ENCODE results near the gene STT3A.
"Not testable (repeated sequence)": the region's sequence is repeated elsewhere in the genome, so short reads cannot be mapped to it uniquely, and the experiment has no call there.

STT3A gene

DNA sequence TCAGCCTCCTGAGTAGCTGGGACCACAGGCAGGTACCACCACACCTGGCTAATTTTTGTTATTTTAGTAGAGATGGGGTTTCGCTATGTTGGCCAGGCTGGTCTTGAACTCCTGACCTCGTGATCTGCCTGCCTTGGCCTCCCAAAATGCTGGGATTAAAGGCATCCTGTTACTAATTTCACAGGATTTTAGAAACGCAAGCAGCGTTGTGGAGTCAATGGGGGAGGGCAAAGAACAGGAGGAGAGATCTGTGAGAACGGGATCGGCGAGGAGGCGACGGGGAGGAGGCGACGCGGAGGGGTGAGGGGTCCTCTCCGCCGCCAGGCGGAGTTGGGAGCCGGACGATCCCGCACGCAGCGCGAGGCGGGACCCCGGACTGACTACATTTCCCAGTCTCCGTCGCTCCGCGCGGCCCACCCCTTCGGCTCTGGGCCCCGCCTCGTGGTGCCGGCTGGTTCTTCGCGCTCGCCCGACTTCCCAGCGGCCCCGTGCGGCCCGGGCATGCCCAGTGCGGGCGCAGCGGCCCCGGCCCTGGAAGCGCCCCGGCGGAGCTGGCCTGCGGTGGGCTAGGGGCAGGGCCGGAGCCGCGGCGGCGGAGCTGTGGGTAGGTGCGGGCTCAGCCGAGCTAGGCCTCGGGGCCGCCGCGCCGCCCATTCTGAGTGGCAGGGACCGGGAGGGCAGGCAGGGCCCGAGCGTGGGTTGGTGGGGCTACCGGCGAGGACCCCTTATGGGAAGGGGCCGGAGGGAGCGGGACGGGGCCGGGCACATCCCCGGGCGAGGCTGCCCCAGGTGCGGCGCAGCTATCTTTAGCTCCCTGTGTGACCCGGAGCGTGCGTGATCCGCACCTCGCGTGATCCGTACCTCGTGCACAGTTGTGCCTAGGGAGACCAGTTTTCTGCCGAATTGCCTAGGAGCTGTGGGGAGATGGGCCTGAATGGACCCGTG lies 23.4 kb upstream of the STT3A start, which contains the start of gene EI24:
Gene EI24, plus strand, starts transcription at position 508 of the 945 bp plus-strand sequence. CDS start 3,051 bp downstream, outside the sequence.
- WGBS: 2% methylated on average over 83 of the region's 83 CpGs
- Histone ChIP-seq H3K27ac (ENCODE audit: low read depth, low read length) (0 out of 2 replicates have a peak within 1 kb of the TSS, but pooled peaks have one; percentile 22), H3K9ac (ENCODE audit: low read depth, low read length) (peak within 1 kb of the TSS; percentile 92)

DNA sequence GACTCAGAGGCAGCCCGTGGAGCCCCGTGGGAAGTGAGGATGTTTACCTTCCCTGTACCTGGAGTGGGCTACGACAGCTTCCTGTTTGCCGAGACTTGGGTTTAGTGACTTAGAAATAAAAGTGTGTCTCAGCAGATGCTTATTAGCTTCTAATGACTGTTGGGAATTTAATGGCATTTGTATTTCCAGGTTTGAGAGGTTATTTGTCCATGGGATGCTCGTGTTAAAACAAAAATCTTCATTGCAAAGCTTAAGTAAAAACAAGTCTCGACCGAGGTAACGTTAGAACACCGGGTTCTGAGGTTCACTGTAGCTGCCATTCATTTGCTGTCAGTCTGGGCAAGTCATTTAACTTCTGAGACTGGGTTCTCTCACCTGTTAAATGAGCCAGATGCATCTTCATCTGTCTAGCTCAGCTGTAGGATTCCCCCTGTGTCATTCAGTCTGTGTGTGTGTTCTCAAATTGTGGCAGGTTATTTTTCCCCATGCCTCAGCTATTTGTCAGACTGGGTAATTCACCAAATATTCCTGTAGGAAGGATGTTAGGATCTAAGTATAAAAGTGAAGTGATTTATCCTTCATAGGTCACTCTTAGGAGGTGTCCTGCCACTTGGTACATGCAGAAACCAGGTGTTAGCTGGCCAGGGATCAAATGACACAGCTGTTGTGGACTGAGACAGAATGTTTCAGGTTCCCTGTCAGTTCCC lies 22.6 kb upstream of the STT3A start:
- Histone ChIP-seq H3K9me3 (ENCODE audit: insufficient read depth, low read depth, low read length) (0 out of 2 replicates have a peak, but pooled peaks cover 8% of the 10 kb centered on the region), H3K36me3 (ENCODE audit: insufficient read depth, low read length) (peaks cover 28% of the 10 kb centered on the region), H3K4me3 (ENCODE audit: low read length) (peak overlapping the region; percentile 97), H3K4me1 (ENCODE audit: insufficient read depth, low read length) (peaks cover 4% of the 10 kb centered on the region; the same call in 1 of the 2 replicates), H3K9ac (ENCODE audit: low read depth, low read length) (peak overlapping the region; percentile 92), H3K27me3 (ENCODE audit: insufficient read depth, low read length) (no peaks in the 10 kb centered on the region), H3K27ac (ENCODE audit: low read depth, low read length) (no peak overlapping the region)
- whole genome bisulfite sequencing: 11% methylated on average over 9 of the region's 9 CpGs

More for the DNA sequence above, 23.4 kb upstream of the STT3A start, which contains the start of gene EI24:
- Histone ChIP-seq H3K9me3 (ENCODE audit: insufficient read depth, low read depth, low read length) (0 out of 2 replicates have a peak, but pooled peaks cover 8% of the 10 kb centered on the region), H3K4me1 (ENCODE audit: insufficient read depth, low read length) (peaks cover 4% of the 10 kb centered on the region; the same call in 1 of the 2 replicates), H3K4me3 (ENCODE audit: low read length) (peak within 1 kb of the TSS; percentile 97), H3K36me3 (ENCODE audit: insufficient read depth, low read length) (peaks cover 20% of the 10 kb centered on the region), H3K27me3 (ENCODE audit: insufficient read depth, low read length) (no peaks in the 10 kb centered on the region)

- peaks cover 4% of the 10 kb centered on the region; the same call in 1 of the 2 replicates for H3K4me1 ChIP-seq (ENCODE audit: insufficient read depth, low read length)
- peaks cover 37% of the 10 kb centered on the region for H3K36me3 ChIP-seq (ENCODE audit: insufficient read depth, low read length)
- H3K9ac ChIP-seq (ENCODE audit: low read depth, low read length): no peak overlapping the region
- H3K27me3 ChIP-seq (ENCODE audit: insufficient read depth, low read length): no peaks in the 10 kb centered on the region
- H3K27ac ChIP-seq (ENCODE audit: low read depth, low read length): no peak overlapping the region
- peak overlapping the region; percentile 13; the same call in 1 of the 2 replicates for H3K4me3 ChIP-seq (ENCODE audit: low read length)
- WGBS: 95% methylated on average over 2 of the region's 2 CpGs
- H3K9me3 ChIP-seq (ENCODE audit: insufficient read depth, low read depth, low read length): 0 out of 2 replicates have a peak, but pooled peaks cover 8% of the 10 kb centered on the region
These were observed 21.7 kb upstream of the STT3A start for GRCh38 chr11:125570952-125571351.

DNA sequence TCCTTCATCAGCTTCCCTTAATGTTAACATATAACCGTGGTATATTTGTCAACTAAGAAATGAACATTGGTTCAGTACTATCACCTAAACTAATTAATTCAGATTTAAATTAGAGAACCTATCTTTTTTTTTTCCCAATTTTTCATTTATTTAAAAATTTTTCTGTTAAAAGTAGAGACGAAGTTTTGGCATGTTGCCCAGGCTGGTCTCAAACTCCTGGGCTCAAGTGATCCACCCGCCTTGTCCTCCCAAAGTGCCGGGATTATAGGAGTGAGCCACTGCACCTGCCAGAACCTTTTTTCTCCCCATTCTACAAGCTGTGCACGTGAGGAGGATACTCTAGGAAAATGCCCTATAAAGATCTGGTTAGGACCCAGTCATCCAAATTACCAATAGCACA lies 19.7 kb upstream of the STT3A start:
- WGBS: 96% methylated on average over 4 of the region's 5 CpGs

DNA sequence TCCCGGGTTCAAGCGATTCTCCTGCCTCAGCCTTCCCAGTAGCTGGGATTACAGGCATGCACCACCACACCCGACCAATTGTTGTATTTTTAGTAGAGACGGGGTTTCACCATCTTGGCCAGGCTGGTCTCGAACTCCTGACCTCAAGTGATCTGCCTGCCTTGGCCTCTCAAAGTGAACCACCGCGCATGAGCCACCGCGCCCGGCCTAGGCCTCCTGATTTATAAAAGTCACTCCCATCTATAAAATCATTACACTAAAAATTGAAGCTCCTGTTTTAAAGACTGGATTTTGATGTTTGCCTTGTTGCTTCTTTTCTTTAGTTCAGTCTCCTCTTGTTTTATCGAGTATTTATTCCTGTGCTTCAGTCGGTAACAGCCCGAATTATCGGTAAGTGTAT lies 15.5 kb upstream of the STT3A start:
- WGBS: 97% methylated on average over 14 of the region's 14 CpGs
- peaks cover 95% of the 10 kb centered on the region for H3K36me3 ChIP-seq (ENCODE audit: insufficient read depth, low read length)
- not testable (repeated sequence) for H3K27ac ChIP-seq (ENCODE audit: low read depth, low read length)

More for the DNA sequence above, 19.7 kb upstream of the STT3A start:
- H3K36me3 ChIP-seq (ENCODE audit: insufficient read depth, low read length): peaks cover 55% of the 10 kb centered on the region
- H3K9me3 ChIP-seq (ENCODE audit: insufficient read depth, low read depth, low read length): no peaks in the 10 kb centered on the region
- no peaks in the 10 kb centered on the region for H3K27me3 ChIP-seq (ENCODE audit: insufficient read depth, low read length)
- H3K4me1 ChIP-seq (ENCODE audit: insufficient read depth, low read length): peaks cover 4% of the 10 kb centered on the region; the same call in 1 of the 2 replicates
- H3K4me3 ChIP-seq (ENCODE audit: low read length): no peak overlapping the region
- H3K27ac ChIP-seq (ENCODE audit: low read depth, low read length): no peak overlapping the region
- H3K9ac ChIP-seq (ENCODE audit: low read depth, low read length): no peak overlapping the region

DNA sequence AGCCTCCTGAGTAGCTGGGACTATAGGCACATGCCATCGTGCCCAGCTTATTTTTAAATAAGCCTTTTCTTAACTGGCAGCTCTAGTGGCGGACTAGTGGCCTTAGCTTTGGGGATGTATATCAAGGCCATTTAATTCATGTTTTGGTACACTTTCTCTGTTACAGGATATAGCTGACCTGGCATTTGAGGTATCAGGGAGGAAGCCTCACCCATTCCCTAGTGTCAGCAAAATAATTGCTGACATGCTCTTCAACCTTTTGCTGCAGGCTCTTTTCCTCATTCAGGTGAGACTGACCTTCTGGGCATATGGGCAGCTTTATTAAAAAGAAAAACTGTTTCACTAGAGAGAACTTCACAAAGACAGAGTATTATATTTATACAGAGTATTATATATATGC lies 13.9 kb upstream of the STT3A start:
- Histone ChIP-seq H3K9ac (ENCODE audit: low read depth, low read length) (no peak overlapping the region), H3K4me1 (ENCODE audit: insufficient read depth, low read length) (no peaks in the 10 kb centered on the region), H3K36me3 (ENCODE audit: insufficient read depth, low read length) (peaks cover 96% of the 10 kb centered on the region), H3K4me3 (ENCODE audit: low read length) (no peak overlapping the region), H3K9me3 (ENCODE audit: insufficient read depth, low read depth, low read length) (no peaks in the 10 kb centered on the region), H3K27me3 (ENCODE audit: insufficient read depth, low read length) (no peaks in the 10 kb centered on the region), H3K27ac (ENCODE audit: low read depth, low read length) (no peak overlapping the region)
- WGBS: 100% methylated on average over 2 of the region's 2 CpGs

More for the DNA sequence above, 15.5 kb upstream of the STT3A start:
- not testable (repeated sequence) for H3K9ac ChIP-seq (ENCODE audit: low read depth, low read length); H3K4me1 ChIP-seq (ENCODE audit: insufficient read depth, low read length); H3K9me3 ChIP-seq (ENCODE audit: insufficient read depth, low read depth, low read length); H3K4me3 ChIP-seq (ENCODE audit: low read length); H3K27me3 ChIP-seq (ENCODE audit: insufficient read depth, low read length)

DNA sequence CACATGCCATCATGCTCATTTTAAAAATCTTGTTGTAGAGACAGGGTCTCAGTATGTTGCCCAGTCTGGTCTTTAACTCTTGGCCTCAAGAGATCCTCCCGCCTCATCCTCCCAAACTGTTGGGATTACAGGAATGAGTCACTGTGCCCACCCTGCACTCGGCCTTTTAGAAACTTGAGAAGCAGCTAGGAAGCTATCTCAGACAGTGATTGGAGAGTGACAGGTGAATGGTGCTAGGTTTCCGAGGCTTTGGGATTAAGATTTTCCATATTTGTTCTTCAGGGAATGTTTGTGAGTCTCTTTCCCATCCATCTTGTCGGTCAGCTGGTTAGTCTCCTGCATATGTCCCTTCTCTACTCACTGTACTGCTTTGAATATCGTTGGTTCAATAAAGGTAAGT lies 12.8 kb upstream of the STT3A start:
- 97% methylated on average over 5 of the region's 5 CpGs for WGBS
- H3K36me3 ChIP-seq (ENCODE audit: insufficient read depth, low read length): peaks cover 94% of the 10 kb centered on the region
- no peaks in the 10 kb centered on the region for H3K27me3 ChIP-seq (ENCODE audit: insufficient read depth, low read length)
- H3K4me1 ChIP-seq (ENCODE audit: insufficient read depth, low read length): no peaks in the 10 kb centered on the region
- H3K4me3 ChIP-seq (ENCODE audit: low read length): no peak overlapping the region
- no peaks in the 10 kb centered on the region for H3K9me3 ChIP-seq (ENCODE audit: insufficient read depth, low read depth, low read length)
- H3K27ac ChIP-seq (ENCODE audit: low read depth, low read length): no peak overlapping the region
- H3K9ac ChIP-seq (ENCODE audit: low read depth, low read length): no peak overlapping the region

GRCh38 chr11:125583496-125583895 lies 9.2 kb upstream of the STT3A start:
- no peaks in the 10 kb centered on the region for H3K27me3 ChIP-seq (ENCODE audit: insufficient read depth, low read length)
- no peaks in the 10 kb centered on the region for H3K4me1 ChIP-seq (ENCODE audit: insufficient read depth, low read length)
- no peak overlapping the region for H3K27ac ChIP-seq (ENCODE audit: low read depth, low read length)
- WGBS: 95% methylated on average over 11 of the region's 11 CpGs
- H3K36me3 ChIP-seq (ENCODE audit: insufficient read depth, low read length): peaks cover 58% of the 10 kb centered on the region
- H3K9me3 ChIP-seq (ENCODE audit: insufficient read depth, low read depth, low read length): no peaks in the 10 kb centered on the region
- no peak overlapping the region for H3K4me3 ChIP-seq (ENCODE audit: low read length)
- H3K9ac ChIP-seq (ENCODE audit: low read depth, low read length): no peak overlapping the region

- Histone ChIP-seq H3K27ac (ENCODE audit: low read depth, low read length) (no peak overlapping the region), H3K9me3 (ENCODE audit: insufficient read depth, low read depth, low read length) (no peaks in the 10 kb centered on the region), H3K36me3 (ENCODE audit: insufficient read depth, low read length) (peaks cover 38% of the 10 kb centered on the region), H3K9ac (ENCODE audit: low read depth, low read length) (no peak overlapping the region), H3K4me3 (ENCODE audit: low read length) (no peak overlapping the region), H3K4me1 (ENCODE audit: insufficient read depth, low read length) (no peaks in the 10 kb centered on the region), H3K27me3 (ENCODE audit: insufficient read depth, low read length) (no peaks in the 10 kb centered on the region)
- WGBS: 97% methylated on average over 1 of the region's 1 CpG
These were observed 7.2 kb upstream of the STT3A start for GRCh38 chr11:125585487-125585886.

DNA sequence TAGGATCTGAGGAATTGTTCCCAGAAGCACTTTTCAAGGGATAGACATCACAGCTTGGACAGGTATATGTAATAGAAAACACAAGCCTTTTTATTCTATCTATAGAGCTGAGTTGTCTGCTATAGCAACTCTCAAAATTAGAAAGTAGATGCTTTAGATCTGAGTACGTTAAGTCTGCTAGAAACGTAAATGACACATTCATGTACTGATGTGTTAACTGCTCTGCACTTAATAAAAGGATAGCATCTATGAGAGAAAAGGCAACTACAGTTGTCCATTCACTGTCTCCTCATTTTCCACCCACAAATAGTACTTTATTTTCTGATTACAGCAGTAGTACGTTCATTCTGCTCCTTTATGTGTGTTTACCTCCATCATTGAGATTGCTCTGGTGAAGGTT lies 6.0 kb upstream of the STT3A start:
- H3K4me3 ChIP-seq (ENCODE audit: low read length): no peak overlapping the region
- WGBS: 97% methylated on average over 3 of the region's 3 CpGs
- no peaks in the 10 kb centered on the region for H3K27me3 ChIP-seq (ENCODE audit: insufficient read depth, low read length)

DNA sequence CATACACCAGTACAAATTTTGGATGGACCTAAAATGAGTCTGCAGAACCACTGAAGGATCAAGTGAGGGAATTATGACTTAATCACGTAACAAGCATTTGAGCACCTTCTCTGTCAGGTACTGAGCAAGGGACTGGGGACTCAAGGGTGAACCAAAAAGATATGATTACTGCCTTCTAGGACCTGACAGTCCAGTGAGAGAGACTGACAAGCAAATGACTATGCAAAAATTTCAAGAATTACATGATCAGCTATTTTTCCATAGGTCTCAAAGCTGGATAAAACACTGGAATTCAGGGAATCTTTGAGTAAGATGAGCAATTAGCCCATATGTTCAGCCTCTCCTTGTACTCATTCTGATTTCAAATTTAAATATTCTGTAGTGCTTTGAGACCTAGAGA lies 5.2 kb upstream of the STT3A start:
- Histone ChIP-seq H3K36me3 (ENCODE audit: insufficient read depth, low read length) (peaks cover 22% of the 10 kb centered on the region), H3K4me1 (ENCODE audit: insufficient read depth, low read length) (no peaks in the 10 kb centered on the region), H3K27ac (ENCODE audit: low read depth, low read length) (no peak overlapping the region), H3K4me3 (ENCODE audit: low read length) (no peak overlapping the region), H3K27me3 (ENCODE audit: insufficient read depth, low read length) (no peaks in the 10 kb centered on the region), H3K9ac (ENCODE audit: low read depth, low read length) (no peak overlapping the region), H3K9me3 (ENCODE audit: insufficient read depth, low read depth, low read length) (no peaks in the 10 kb centered on the region)
- WGBS: 94% methylated on average over 1 of the region's 1 CpG

More for the DNA sequence above, 6.0 kb upstream of the STT3A start:
- Histone ChIP-seq H3K4me1 (ENCODE audit: insufficient read depth, low read length) (no peaks in the 10 kb centered on the region), H3K9me3 (ENCODE audit: insufficient read depth, low read depth, low read length) (no peaks in the 10 kb centered on the region), H3K36me3 (ENCODE audit: insufficient read depth, low read length) (peaks cover 31% of the 10 kb centered on the region), H3K9ac (ENCODE audit: low read depth, low read length) (no peak overlapping the region), H3K27ac (ENCODE audit: low read depth, low read length) (no peak overlapping the region)
